Activated CD4-positive, alpha-beta T cell treated with anti-CD3 and anti-CD28 coated beads, Interleukin-2, amount 10 ng/mL, durations not matched to agents 7 days and 5 days (primary cell): Measurements from ENCODE around the gene AGTRAP. TPM values are rescaled to one million over a fixed set of nuclear protein-coding genes. Genes with fewer than 3 reads are reported as not detected.

Experiments used
- CTCF ChIA-PET: fragments of 350-600 bp; sonication (Branson Sonifier 250); formaldehyde crosslinking; loops from one replicate; lab custom pipeline; 2021; ENCODE audit warnings: antibody characterized with exemption; lab: Charles Lee
- POLR2A ChIA-PET: fragments of 350-600 bp; sonication (Branson Sonifier 250); formaldehyde crosslinking; loops from one replicate; lab custom pipeline; 2021; ENCODE audit warnings: antibody characterized with exemption; lab: Charles Lee
- DNase-seq: peaks from one replicate; pipeline ENCODE4 v3.0.0-alpha.2; 2020
- H3K27ac Mint-ChIP-seq: one replicate; pipeline ENCODE4 v1.8.0; 2021; ENCODE audit warnings: mild to moderate bottlenecking, moderate library complexity, mixed read lengths
- H3K27me3 Mint-ChIP-seq: one replicate; pipeline ENCODE4 v1.8.0; 2021; ENCODE audit warnings: mixed read lengths
- H3K36me3 Mint-ChIP-seq: one replicate; pipeline ENCODE4 v1.8.0; 2021; ENCODE audit warnings: low read depth, mixed read lengths
- H3K4me1 Mint-ChIP-seq: one replicate; pipeline ENCODE4 v1.8.0; 2021; ENCODE audit warnings: mixed read lengths
- H3K4me3 Mint-ChIP-seq: one replicate; pipeline ENCODE4 v1.8.0; 2021; ENCODE audit warnings: mild to moderate bottlenecking, moderate library complexity, mixed read lengths
- H3K9me3 Mint-ChIP-seq: one replicate; pipeline ENCODE4 v1.8.0; 2021; ENCODE audit warnings: mixed read lengths
- total RNA-seq, 2 experiments: library from RNA; stranded (reverse); gene quantifications; one replicate each; pipeline ENCODE4 v1.2.3, GENCODE V29; 2021

AGTRAP gene, protein sequence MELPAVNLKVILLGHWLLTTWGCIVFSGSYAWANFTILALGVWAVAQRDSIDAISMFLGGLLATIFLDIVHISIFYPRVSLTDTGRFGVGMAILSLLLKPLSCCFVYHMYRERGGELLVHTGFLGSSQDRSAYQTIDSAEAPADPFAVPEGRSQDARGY
- 10 to 100 TPM; 41.3 to 42.7 TPM for total RNA-seq

DNA sequence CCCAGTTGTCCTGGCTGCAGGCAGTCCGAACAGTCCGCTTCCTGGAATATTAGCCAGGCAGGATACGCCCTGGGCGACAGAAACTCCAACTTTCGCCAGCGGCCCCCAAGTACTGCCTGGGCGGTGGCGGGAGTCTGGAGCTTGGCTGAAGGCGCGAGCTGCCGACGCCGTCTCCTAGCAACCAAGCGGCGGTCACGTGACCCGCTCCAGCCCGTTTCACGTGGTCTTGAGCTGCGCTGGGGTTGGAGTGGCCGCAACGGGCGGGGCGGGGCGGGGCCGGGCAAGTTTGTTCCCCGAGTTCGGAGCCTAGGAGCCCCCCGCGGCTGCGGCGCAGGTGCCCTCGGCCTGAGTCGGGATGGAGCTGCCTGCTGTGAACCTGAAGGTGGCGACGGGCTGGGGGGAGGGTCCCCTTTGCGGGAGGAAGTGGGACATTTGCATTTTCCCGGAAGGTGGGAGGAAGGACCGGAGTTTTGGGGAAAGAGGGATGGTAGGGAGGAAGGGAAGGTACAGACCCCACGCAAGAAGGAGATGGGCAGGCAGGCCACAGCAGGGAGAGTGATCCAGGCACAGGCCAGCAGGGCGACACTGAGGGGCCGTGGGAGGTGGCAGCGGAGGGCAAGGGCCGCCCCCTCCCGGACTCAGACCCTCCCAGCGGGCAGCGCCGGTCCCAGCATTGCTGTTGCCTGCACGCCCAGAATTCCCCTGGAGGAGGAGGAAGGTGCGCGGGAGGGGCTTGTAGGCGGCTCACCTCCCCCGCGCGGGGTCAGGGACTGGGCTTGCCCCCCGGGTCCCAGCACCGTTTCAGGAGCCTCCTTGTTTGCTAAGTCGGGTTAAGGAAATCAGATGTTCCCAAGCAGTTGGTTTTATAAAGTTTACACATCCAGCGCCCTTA, at the start of gene AGTRAP:
AGTRAP (plus strand) TSS at position 283 of the 892 bp plus-strand sequence; CDS start at position 356, 73 bp downstream.
- DNase-seq, result peak; percentile 91
- Mint-ChIP-seq H3K36me3 (peaks cover 9% of the 10 kb centered on the region), H3K4me3 (peak within 1 kb of the TSS; percentile 95), H3K27ac (peak within 1 kb of the TSS; percentile 87), H3K9me3 (no peaks in the 10 kb centered on the region), H3K27me3 (no peaks in the 10 kb centered on the region), H3K4me1 (peaks cover 72% of the 10 kb centered on the region)
- POLR2A ChIA-PET, result no interaction called here
- CTCF ChIA-PET, result interaction anchor here (0.5 to 2.5 kb wide), 8 partner anchors 9 to 1241 kb away, joined by 3 to 12 read pairs (median 4); partner anchors contain the start of genes FBXO2 and FBXO44

DNA sequence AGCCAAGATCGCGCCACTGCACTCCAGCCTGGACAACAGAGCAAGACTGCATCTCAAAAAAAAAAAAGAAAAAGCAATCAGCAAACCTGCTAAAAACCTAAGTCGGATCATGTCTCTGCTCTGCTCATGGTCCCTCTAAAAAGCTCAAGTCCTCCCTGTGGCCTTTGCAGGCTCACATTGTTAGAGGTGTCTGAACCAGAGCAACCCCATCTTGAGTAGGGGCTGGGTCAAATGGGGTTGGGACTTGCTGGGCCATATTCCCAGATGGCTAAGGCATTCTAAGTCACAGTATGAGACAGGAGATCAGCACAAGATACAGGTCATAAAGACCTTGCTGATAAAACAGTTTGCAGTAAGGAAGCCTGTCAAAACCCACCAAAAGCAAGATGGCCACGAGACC, 47.4 kb upstream of the AGTRAP start:
- ChIA-PET POLR2A (no interaction called here), CTCF (no interaction called here)
- Mint-ChIP-seq H3K9me3 (no peaks in the 10 kb centered on the region), H3K4me1 (peaks cover 23% of the 10 kb centered on the region), H3K27me3 (peaks cover 53% of the 10 kb centered on the region), H3K36me3 (no peaks in the 10 kb centered on the region), H3K4me3 (no peak overlapping the region), H3K27ac (no peak overlapping the region)
- DNase-seq, result no peak

DNA sequence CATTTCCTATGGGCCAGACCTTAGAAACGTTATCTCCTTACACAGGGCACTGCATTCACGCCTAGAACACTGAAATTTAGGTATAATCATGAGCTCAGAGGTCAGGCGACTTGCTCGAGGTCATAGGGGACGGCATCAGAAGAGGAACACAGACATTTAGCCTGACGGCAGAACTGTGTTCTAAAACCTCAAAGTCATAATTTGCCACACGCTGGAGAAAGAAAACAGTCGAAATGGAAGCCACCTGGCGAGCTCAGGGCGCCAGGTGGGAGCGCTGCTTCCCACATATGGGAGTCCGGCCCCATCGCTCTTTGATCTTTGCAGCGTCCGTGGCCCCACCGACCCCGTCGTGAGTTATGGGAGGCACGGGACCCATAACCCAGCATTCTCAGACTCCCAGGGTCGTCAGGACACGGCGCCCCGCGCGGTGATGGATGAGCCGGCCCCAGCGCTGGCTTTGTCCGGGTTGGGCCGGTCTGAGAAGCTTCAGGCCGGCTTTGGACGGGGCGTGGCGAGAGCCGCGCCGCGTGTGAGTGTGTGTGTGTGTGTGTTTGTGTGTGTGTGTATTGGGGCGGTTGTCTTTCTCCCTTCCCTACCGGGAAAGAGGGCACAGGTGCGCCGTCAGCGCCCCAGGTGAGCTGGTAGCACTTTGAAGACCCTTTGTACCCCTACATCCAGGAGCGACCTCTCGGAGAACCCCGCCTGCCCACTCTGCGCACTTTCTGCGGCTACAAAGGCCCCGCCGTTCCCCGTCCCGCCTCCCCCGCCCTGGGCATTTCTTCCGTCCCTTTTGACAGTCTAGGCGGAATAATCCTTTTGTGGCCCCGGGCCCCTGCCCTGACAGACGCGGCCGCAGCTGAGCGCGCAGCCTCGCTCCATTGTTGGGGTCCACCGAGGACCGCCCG, 45.3 kb upstream of the AGTRAP start:
- POLR2A ChIA-PET, result no interaction called here
- Mint-ChIP-seq H3K4me3 (no peak overlapping the region), H3K9me3 (no peaks in the 10 kb centered on the region), H3K27me3 (peaks cover 58% of the 10 kb centered on the region), H3K4me1 (peaks cover 28% of the 10 kb centered on the region), H3K27ac (no peak overlapping the region), H3K36me3 (no peaks in the 10 kb centered on the region)
- CTCF ChIA-PET, result interaction anchor here (0.5 to 1.7 kb wide), 5 partner anchors 8 to 531 kb away, joined by 3 to 5 read pairs (median 3); partner anchors contain the start of gene FBXO6
- DNase-seq, result no peak

DNA sequence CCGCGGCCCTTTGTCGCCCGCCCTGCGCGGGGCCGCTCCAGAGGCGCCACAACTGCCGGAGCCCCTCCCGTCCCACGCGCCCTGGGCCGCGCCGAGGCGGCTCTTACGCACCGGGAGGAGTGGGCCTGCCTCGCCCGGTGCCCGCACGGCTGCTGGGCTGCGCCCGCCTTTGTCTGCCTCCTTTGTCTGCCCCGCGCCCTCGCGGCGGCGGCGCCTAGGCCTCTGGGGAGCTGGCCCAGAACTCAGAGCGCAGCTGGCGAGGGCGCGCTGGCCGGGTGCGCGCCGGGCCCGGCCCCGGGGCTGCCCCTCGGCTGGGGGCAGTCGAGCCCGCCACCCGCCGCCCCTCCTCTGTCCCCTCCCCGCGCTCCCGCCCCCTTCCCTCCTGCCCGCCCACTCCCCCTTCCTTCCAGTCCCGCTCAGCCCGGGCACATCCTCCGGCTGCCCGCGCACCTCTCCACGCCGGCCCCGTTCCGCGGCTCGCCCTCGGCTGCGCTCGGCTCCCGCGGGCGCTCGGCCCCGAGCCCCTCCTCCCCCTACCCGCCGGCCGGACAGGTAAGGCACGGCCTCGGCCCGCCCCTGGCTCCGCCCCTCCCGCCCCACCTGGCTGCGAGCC, 44.5 kb upstream of the AGTRAP start, which contains the start of gene DRAXIN:
DRAXIN (plus strand) TSS at position 409 of the 613 bp plus-strand sequence. CDS start 14,549 bp downstream, outside the sequence.
- Mint-ChIP-seq H3K9me3 (no peaks in the 10 kb centered on the region), H3K36me3 (no peaks in the 10 kb centered on the region), H3K27ac (peak within 1 kb of the TSS; percentile 73), H3K4me3 (peak within 1 kb of the TSS; percentile 55), H3K27me3 (peaks cover 56% of the 10 kb centered on the region), H3K4me1 (peaks cover 28% of the 10 kb centered on the region)
- ChIA-PET POLR2A (no interaction called here), CTCF (interaction anchor here (1.2 to 1.7 kb wide), 2 partner anchors 28 to 45 kb away, joined by 3 to 5 read pairs; partner anchors contain the start of gene FBXO6)
- DNase-seq, result peak; percentile 11

DNA sequence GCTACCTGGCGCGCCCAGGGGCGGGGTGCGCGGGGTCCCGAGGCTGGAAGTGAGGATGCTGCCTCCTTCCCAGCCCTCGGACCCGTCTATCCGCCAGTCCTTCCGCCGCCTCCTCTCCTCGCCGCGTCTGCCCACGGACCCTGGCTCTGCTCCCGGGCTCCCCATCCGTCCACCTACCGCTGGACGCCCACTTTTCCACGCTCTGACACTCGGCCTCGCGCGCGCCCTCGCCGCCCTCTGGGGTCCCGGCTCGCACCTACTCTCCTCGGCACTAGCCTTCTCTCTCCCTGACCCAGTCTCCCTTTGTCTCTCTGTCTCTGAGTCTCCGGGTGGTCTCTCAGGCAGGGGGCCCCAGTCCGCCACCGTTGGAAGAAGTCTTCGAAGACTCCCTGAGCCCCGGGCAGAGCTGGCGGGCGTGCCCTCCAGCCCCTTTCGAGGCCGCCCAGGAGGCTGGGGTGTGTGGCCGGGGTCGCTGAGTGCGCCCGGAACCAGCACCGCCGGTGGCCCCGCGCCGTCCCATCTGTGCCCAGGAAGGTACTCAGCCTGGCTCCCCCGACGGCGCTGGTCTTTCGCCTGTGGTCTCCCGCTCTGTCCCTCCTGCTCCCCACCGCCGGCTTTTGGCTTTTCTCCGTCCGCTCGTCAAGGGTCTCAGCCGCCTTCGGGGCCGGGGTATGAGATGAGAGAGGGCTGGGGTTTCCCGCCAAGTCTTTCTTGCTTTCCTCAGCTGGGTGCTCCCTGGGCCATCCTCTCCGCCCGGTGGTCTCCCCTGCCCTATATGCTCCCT, 43.8 kb upstream of the AGTRAP start:
- POLR2A ChIA-PET, result no interaction called here
- Mint-ChIP-seq H3K27me3 (peaks cover 56% of the 10 kb centered on the region), H3K4me1 (peaks cover 28% of the 10 kb centered on the region), H3K27ac (peak overlapping the region; percentile 73), H3K9me3 (no peaks in the 10 kb centered on the region), H3K36me3 (no peaks in the 10 kb centered on the region), H3K4me3 (peak overlapping the region; percentile 55)
- no peak for DNase-seq
- CTCF ChIA-PET, result interaction anchor here (1.3 kb wide), 1 partner anchor 27 kb away, joined by 4 read pairs; the partner anchor contains the start of gene FBXO6

DNA sequence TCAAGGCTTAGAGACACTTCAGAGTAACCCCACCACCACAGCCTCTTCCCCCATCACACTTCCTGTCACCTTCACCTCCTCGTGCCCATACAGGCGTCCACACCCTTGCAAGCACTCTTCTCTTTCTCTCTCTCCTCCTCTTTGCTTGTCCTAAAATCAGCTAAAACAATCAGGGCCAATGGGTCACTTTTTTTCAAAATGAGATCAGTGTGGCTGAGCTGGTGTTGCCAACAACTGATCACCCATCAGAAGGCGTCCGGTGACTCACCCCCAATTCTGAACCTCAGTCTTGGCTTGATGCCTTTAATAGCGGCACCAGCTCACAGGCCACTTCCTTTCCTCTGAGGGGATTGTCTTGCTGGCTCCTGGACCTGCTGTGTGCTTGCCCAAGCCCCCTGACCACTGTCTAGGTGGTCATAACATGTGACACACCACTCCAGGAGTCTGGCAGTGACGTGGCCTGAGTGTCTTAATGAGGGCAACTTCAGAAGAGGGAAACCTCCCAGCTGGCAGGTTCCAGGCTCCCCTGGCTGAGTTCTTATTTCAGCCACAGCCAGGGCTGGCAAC, 42.8 kb upstream of the AGTRAP start:
- H3K4me3 Mint-ChIP-seq, result peak overlapping the region; percentile 51
- ChIA-PET POLR2A (interaction anchor here (0.6 kb wide), 1 partner anchor 14 kb away, joined by 5 read pairs; no protein-coding TSS in a partner anchor), CTCF (interaction anchor here (1.0 to 1.3 kb wide), 3 partner anchors 27 to 43 kb away, joined by 3 to 5 read pairs (median 4); partner anchors contain the start of gene FBXO6)
- no peaks in the 10 kb centered on the region for H3K9me3 Mint-ChIP-seq
- H3K36me3 Mint-ChIP-seq, result no peaks in the 10 kb centered on the region
- peaks cover 50% of the 10 kb centered on the region for H3K27me3 Mint-ChIP-seq
- H3K4me1 Mint-ChIP-seq, result peaks cover 28% of the 10 kb centered on the region
- DNase-seq, result peak; percentile 49
- H3K27ac Mint-ChIP-seq, result peak overlapping the region; percentile 73

DNA sequence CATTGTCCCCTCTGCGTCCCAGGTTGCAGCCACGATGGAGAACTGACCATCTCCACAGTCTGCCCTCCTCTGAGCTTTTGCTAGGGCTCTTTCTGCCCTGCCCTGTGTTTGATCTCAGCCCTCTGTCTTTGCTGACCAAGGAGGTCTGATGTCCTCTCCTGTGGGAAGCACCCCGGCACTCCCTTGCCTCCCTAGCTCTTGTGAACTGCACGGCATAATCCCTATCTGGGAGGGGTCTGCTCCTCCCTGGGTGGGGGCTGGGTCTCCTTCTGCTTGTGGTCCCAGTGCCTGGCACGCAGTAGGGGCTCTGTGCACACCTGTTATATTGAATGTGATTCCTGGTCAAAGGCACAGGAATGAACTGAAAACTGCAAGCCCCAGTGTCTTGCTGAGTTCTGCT, 42.0 kb upstream of the AGTRAP start:
- POLR2A ChIA-PET, result no interaction called here
- H3K27me3 Mint-ChIP-seq, result peaks cover 44% of the 10 kb centered on the region
- no peak for DNase-seq
- H3K36me3 Mint-ChIP-seq, result no peaks in the 10 kb centered on the region
- peaks cover 28% of the 10 kb centered on the region for H3K4me1 Mint-ChIP-seq
- peak overlapping the region; percentile 39 for H3K27ac Mint-ChIP-seq
- no peak overlapping the region for H3K4me3 Mint-ChIP-seq
- no peaks in the 10 kb centered on the region for H3K9me3 Mint-ChIP-seq
- CTCF ChIA-PET, result interaction anchor here (0.8 to 2.5 kb wide), 7 partner anchors 8 to 29 kb away, joined by 3 to 7 read pairs (median 4); partner anchors contain the start of gene FBXO6

DNA sequence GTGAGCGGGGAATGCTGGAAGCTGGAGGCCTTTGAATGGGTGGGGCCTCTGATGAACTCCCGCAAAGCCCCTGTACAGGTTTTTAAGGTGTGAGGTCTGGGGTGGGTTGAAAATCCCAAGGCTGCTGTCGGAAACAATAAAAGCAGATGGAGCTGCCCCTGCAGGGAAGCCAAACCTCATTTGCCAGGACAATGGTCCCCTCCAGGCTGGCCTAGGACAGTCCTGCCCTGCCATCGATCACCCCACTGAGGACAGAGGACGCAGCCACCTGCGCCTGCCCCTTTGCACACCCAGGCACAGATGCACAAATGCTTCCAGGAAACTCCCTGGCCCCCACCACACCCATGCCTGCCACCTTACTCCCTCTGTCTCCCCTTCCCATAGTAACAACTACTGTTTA, 40.1 kb upstream of the AGTRAP start:
- no peaks in the 10 kb centered on the region for H3K36me3 Mint-ChIP-seq
- no peak overlapping the region for H3K4me3 Mint-ChIP-seq
- ChIA-PET CTCF (interaction anchor here (0.7 to 2.5 kb wide), 5 partner anchors 13 to 1687 kb away, joined by 3 to 7 read pairs (median 4); no protein-coding TSS in a partner anchor), POLR2A (no interaction called here)
- DNase-seq, result no peak
- H3K27ac Mint-ChIP-seq, result no peak overlapping the region
- peaks cover 20% of the 10 kb centered on the region for H3K4me1 Mint-ChIP-seq
- H3K27me3 Mint-ChIP-seq, result peaks cover 30% of the 10 kb centered on the region
- H3K9me3 Mint-ChIP-seq, result no peaks in the 10 kb centered on the region

DNA sequence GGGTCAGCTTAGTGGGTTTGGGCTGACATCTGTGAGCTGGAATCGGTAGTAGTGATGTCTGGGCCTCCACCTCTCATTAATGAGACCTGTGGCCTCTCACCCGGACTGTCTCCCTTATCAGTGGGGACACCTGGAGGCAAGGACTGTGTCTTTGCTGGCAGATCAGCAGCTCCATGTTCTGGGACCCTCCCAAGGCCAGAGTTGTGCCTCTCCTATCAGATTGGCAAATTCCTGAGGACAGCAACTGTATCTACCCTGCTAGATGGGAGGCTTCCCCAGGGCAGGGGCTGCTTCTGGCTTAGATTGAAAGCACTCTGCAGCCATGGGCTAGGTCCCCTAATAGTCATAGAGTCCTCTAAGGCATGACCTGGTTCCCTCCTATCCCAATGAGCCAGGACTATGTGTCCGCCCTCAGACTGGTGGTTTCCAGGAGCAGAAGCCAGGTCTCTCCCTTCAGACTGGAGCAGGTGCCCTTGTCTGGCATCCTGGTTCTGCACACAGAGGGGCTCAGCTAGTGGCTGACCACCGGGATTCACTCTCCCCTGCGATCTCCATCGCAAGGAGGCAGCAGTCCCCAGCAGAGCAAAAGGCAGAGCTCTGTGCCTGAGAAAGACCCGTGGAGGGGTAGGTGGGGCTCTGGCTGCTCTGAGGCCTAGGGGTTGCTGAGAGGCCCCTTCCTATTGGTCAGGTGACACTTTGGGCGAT, 38.6 kb upstream of the AGTRAP start:
- no peaks in the 10 kb centered on the region for H3K36me3 Mint-ChIP-seq
- CTCF ChIA-PET, result interaction anchor here (0.6 to 1.2 kb wide), 4 partner anchors 23 to 1322 kb away, joined by 3 to 4 read pairs (median 3); no protein-coding TSS in a partner anchor
- peaks cover 30% of the 10 kb centered on the region for H3K27me3 Mint-ChIP-seq
- H3K4me3 Mint-ChIP-seq, result no peak overlapping the region
- no peak overlapping the region for H3K27ac Mint-ChIP-seq
- POLR2A ChIA-PET, result no interaction called here
- DNase-seq, result no peak
- peaks cover 17% of the 10 kb centered on the region for H3K4me1 Mint-ChIP-seq
- no peaks in the 10 kb centered on the region for H3K9me3 Mint-ChIP-seq

DNA sequence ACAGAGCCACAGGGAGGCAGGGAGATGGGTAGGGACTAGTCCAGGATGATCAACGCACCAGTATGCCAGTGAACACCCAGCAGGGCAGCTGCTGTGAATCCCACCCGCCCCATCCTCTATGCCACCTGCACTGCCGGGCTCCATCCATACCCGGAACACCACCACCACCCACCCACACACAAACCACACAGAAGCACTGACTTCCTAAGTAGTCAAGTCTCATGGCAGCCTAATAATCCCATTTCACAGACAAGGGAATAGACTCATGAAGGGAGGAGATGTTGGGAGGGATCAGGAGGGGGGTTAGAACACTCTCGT, 38.1 kb upstream of the AGTRAP start:
- H3K9me3 Mint-ChIP-seq, result no peaks in the 10 kb centered on the region
- no peak overlapping the region for H3K27ac Mint-ChIP-seq
- no peak overlapping the region for H3K4me3 Mint-ChIP-seq
- peaks cover 25% of the 10 kb centered on the region for H3K27me3 Mint-ChIP-seq
- H3K36me3 Mint-ChIP-seq, result no peaks in the 10 kb centered on the region
- H3K4me1 Mint-ChIP-seq, result peaks cover 12% of the 10 kb centered on the region
- CTCF ChIA-PET, result interaction anchor here (0.6 to 0.9 kb wide), 2 partner anchors 28 to 1322 kb away, joined by 3 read pairs; no protein-coding TSS in a partner anchor
- no peak for DNase-seq
- POLR2A ChIA-PET, result no interaction called here
